ENCODE data around the gene EVPL. TPM values are rescaled to one million over a fixed set of nuclear protein-coding genes. Genes with fewer than 3 reads are reported as not detected.
A peak's percentile ranks its signal among the peaks of the same experiment; 100 is the strongest.

The EVPL gene
- total RNA-seq, 4 donors from 2014 or later = 14.8 to 33.4 (median 23.3) TPM

- Histone ChIP-seq H3K4me1 (peaks cover 0 to 5% of the 10 kb centered on the region in 2 donors), H3K4me3 (replicated peaks in 1 of 3) (no peak overlapping the region), H3K9me3 (no peaks in the 10 kb centered on the region), H3K27ac (no peak overlapping the region), H3K36me3 (no peaks in the 10 kb centered on the region), H3K27me3 (no peaks in the 10 kb centered on the region)
- 73 to 80% methylated on average over 3 to 5 of the region's 8 CpGs for WGBS, 2 donors
- intact Hi-C loops (cut with DNase I) = loop anchor here (5.0 to 10.0 kb wide), 2 partner anchors 98 to 270 kb away; no protein-coding TSS in a partner anchor
- TF ChIP-seq CTCF (IDR thresholded peaks at IDR 0.05) (no peak), POLR2A (IDR thresholded peaks at IDR 0.05) (no peak)
- no peak for DNase-seq
These were observed 22.3 kb downstream of the EVPL start for GRCh38 chr17:76004750-76005262.

- Histone ChIP-seq H3K4me1 (peaks cover 0 to 5% of the 10 kb centered on the region in 2 donors), H3K36me3 (no peaks in the 10 kb centered on the region), H3K9me3 (no peaks in the 10 kb centered on the region), H3K27ac (no peak overlapping the region), H3K27me3 (no peaks in the 10 kb centered on the region), H3K4me3 (replicated peaks in 1 of 3) (no peak overlapping the region)
- TF ChIP-seq POLR2A (IDR thresholded peaks at IDR 0.05) = no peak
- no peak for TF ChIP-seq CTCF (IDR thresholded peaks at IDR 0.05)
- intact Hi-C loops (cut with DNase I) = loop anchor here (10.0 kb wide), 1 partner anchor 271 kb away; no protein-coding TSS in a partner anchor
- DNase-seq = no peak
- WGBS, 2 donors = 77 to 90% methylated on average over 6 of the region's 6 CpGs
These were observed 23.2 kb downstream of the EVPL start for GRCh38 chr17:76003915-76004314.

GRCh38 chr17:76002100-76002499, 25.0 kb downstream of the EVPL start:
- Histone ChIP-seq H3K4me3 (replicated peaks in 1 of 3) (no peak overlapping the region), H3K36me3 (no peaks in the 10 kb centered on the region), H3K4me1 (peaks cover 0 to 7% of the 10 kb centered on the region in 2 donors), H3K27me3 (no peaks in the 10 kb centered on the region), H3K9me3 (no peaks in the 10 kb centered on the region), H3K27ac (no peak overlapping the region)
- TF ChIP-seq CTCF (IDR thresholded peaks at IDR 0.05) (no peak), POLR2A (IDR thresholded peaks at IDR 0.05) (no peak)
- intact Hi-C loops (cut with DNase I) = loop anchor here (10.0 kb wide), 1 partner anchor 273 kb away; no protein-coding TSS in a partner anchor
- WGBS, 2 donors = 97 to 99% methylated on average over 8 to 12 of the region's 12 CpGs
- no peak for DNase-seq

GRCh38 chr17:76000755-76001521, 26.2 kb downstream of the EVPL start, which contains the start of gene CDK3:
TSS of gene CDK3 (plus strand) at chr17:76000855. CDS start at chr17:76001426, 571 bp downstream.
- no peak within 1 kb of the TSS for H3K4me3 ChIP-seq (replicated peaks in 1 of 3)
- H3K9me3 ChIP-seq = no peaks in the 10 kb centered on the region
- TF ChIP-seq CTCF (IDR thresholded peaks at IDR 0.05) = no peak
- no peak for TF ChIP-seq POLR2A (IDR thresholded peaks at IDR 0.05)
- no peaks in the 10 kb centered on the region for H3K27me3 ChIP-seq
- H3K36me3 ChIP-seq = no peaks in the 10 kb centered on the region
- 89% methylated on average over 9 to 14 of the region's 21 CpGs for WGBS, 2 donors
- peak within 1 kb of the TSS in 1 of 3 donors; percentile 17 for H3K27ac ChIP-seq
- peaks cover 0 to 7% of the 10 kb centered on the region in 2 donors for H3K4me1 ChIP-seq
- DNase-seq = no peak
- intact Hi-C loops (cut with DNase I) = loop anchor here (10.0 kb wide), 1 partner anchor 274 kb away; no protein-coding TSS in a partner anchor

All from thyroid gland (tissue), 4 donors.